H9 (cell line): ENCODE measurements around the gene PIRT. TPM values are rescaled to one million over a fixed set of nuclear protein-coding genes. Genes with fewer than 3 reads are reported as not detected.
"Not testable (repeated sequence)": the region's sequence is repeated elsewhere in the genome, so short reads cannot be mapped to it uniquely, and the experiment has no call there.

ENCODE experiments used
- DNase-seq: peaks from one replicate; pipeline ENCODE4 v3.0.0-alpha.2; 2017
- H2AFZ ChIP-seq: one replicate; pipeline ENCODE4 v1.6.1; 2013; ENCODE audit warnings: mild to moderate bottlenecking, low read length, control low read depth, moderate library complexity
- H2AK5ac ChIP-seq: 2 replicates; pipeline ENCODE4 v1.6.1; 2013; ENCODE audit warnings: low read length, control low read depth, mixed read lengths; ENCODE audit not compliant: insufficient read length
- H2BK120ac ChIP-seq: one replicate; pipeline ENCODE4 v1.6.1; 2013; ENCODE audit warnings: low read depth, mild to moderate bottlenecking, low read length, control low read depth, inconsistent platforms; ENCODE audit not compliant: poor library complexity, severe bottlenecking
- H2BK12ac ChIP-seq: 2 replicates; pipeline ENCODE4 v1.6.1; 2013; ENCODE audit warnings: low read length, control low read depth, mixed read lengths, low read depth; ENCODE audit not compliant: insufficient read length
- H2BK15ac ChIP-seq: 2 replicates; pipeline ENCODE4 v1.6.1; 2013; ENCODE audit warnings: low read depth, low read length, control low read depth
- H2BK20ac ChIP-seq: one replicate; pipeline ENCODE4 v1.6.1; 2013; ENCODE audit warnings: low read depth, mild to moderate bottlenecking, low read length, control low read depth, inconsistent platforms; ENCODE audit not compliant: poor library complexity, severe bottlenecking
- H2BK5ac ChIP-seq: 2 replicates; pipeline ENCODE4 v1.6.1; 2013; ENCODE audit warnings: low read length, control low read depth, mixed read lengths; ENCODE audit not compliant: insufficient read length
- H3K14ac ChIP-seq: 2 replicates; pipeline ENCODE4 v1.6.1; 2013; ENCODE audit warnings: low read length, control low read depth; ENCODE audit not compliant: insufficient read depth
- H3K18ac ChIP-seq: 2 replicates; pipeline ENCODE4 v1.6.1; 2013; ENCODE audit warnings: low read depth, mild to moderate bottlenecking, mixed read lengths, low read length, control low read depth; ENCODE audit not compliant: insufficient read length
- H3K23ac ChIP-seq: 2 replicates; pipeline ENCODE4 v1.6.1; 2013; ENCODE audit warnings: low read length, control low read depth, mixed read lengths, low read depth; ENCODE audit not compliant: insufficient read length
- H3K23me2 ChIP-seq: 2 replicates; pipeline ENCODE4 v1.6.1; 2013; ENCODE audit warnings: low read depth, mild to moderate bottlenecking, mixed read lengths, low read length, control low read depth; ENCODE audit not compliant: insufficient read length, poor library complexity, severe bottlenecking
- H3K27ac ChIP-seq: 2 replicates; pipeline ENCODE4 v1.5.1; 2013; ENCODE audit warnings: low read length, control low read depth, mixed read lengths, low read depth; ENCODE audit not compliant: insufficient read length
- H3K27me3 ChIP-seq: 2 replicates; pipeline ENCODE4 v1.6.1; 2013; ENCODE audit warnings: low read length, control low read depth, inconsistent platforms; ENCODE audit not compliant: insufficient read depth
- H3K4ac ChIP-seq: 2 replicates; pipeline ENCODE4 v1.6.1; 2013; ENCODE audit warnings: low read depth, mild to moderate bottlenecking, control low read depth, inconsistent platforms, low read length, moderate library complexity
- H3K4me1 ChIP-seq: 2 replicates; pipeline ENCODE4 v1.6.1; 2013; ENCODE audit warnings: low read length, control low read depth, inconsistent platforms; ENCODE audit not compliant: insufficient read depth
- H3K4me2 ChIP-seq: 2 replicates; pipeline ENCODE4 v1.6.1; 2013; ENCODE audit warnings: low read length, control low read depth, mixed read lengths; ENCODE audit not compliant: insufficient read length, insufficient read depth
- H3K56ac ChIP-seq: 2 replicates; pipeline ENCODE4 v1.6.1; 2013; ENCODE audit warnings: low read depth, mild to moderate bottlenecking, mixed read lengths, low read length, control low read depth; ENCODE audit not compliant: insufficient read length
- H3K79me1 ChIP-seq: 2 replicates; pipeline ENCODE4 v1.6.1; 2013; ENCODE audit warnings: low read depth, mild to moderate bottlenecking, moderate library complexity, low read length, control low read depth, inconsistent platforms; ENCODE audit not compliant: insufficient read depth, poor library complexity, severe bottlenecking
- H3K79me2 ChIP-seq: 2 replicates; pipeline ENCODE4 v1.6.1; 2013; ENCODE audit warnings: low read length, control low read depth, inconsistent platforms; ENCODE audit not compliant: insufficient read depth
- H3K9ac ChIP-seq: 2 replicates; pipeline ENCODE4 v1.6.1; 2013; ENCODE audit warnings: low read length, control low read depth, mixed read lengths; ENCODE audit not compliant: insufficient read length; ENCODE audit errors: extremely low read depth
- H3K9me3 ChIP-seq: one replicate; pipeline ENCODE4 v1.6.1; 2013; ENCODE audit warnings: low read depth, low read length, inconsistent platforms; ENCODE audit not compliant: control insufficient read depth
- H3T11ph ChIP-seq: one replicate; pipeline ENCODE4 v1.6.1; 2013; ENCODE audit warnings: mild to moderate bottlenecking, low read length, control low read depth, inconsistent platforms
- H4K20me1 ChIP-seq: one replicate; pipeline ENCODE4 v1.6.1; 2013; ENCODE audit not compliant: control insufficient read depth, insufficient read length, insufficient read depth
- H4K5ac ChIP-seq: 2 replicates; pipeline ENCODE4 v1.6.1; 2013; ENCODE audit warnings: low read depth, mild to moderate bottlenecking, mixed read lengths, low read length, control low read depth; ENCODE audit not compliant: insufficient read length
- H4K8ac ChIP-seq: replicated peaks from 2 replicates; pipeline ENCODE4 v1.6.1; 2013; ENCODE audit warnings: low read length, control low read depth, mixed read lengths, low read depth; ENCODE audit not compliant: insufficient read length
- H4K91ac ChIP-seq: 2 replicates; pipeline ENCODE4 v1.6.1; 2013; ENCODE audit warnings: low read depth, mild to moderate bottlenecking, moderate library complexity, mixed read lengths, low read length, control low read depth; ENCODE audit not compliant: insufficient read length
- H3K27ac Mint-ChIP-seq, 3 experiments: 2 replicates in 2 of 3; 3 replicates in 1 of 3; pipeline ENCODE4 v1.8.0; 2020 to 2021; ENCODE audit warnings: mixed read lengths in 3 of 3, mild to moderate bottlenecking in 1 of 3, moderate library complexity in 1 of 3
- H3K27me3 Mint-ChIP-seq: 2 replicates; pipeline ENCODE4 v1.8.0; 2021; ENCODE audit warnings: low read depth, mild to moderate bottlenecking, moderate library complexity, mixed read lengths
- H3K36me3 Mint-ChIP-seq, 3 experiments: 2 replicates in 2 of 3; 3 replicates in 1 of 3; pipeline ENCODE4 v1.8.0; 2020 to 2021; ENCODE audit warnings: low read depth in 3 of 3, mixed read lengths in 3 of 3; ENCODE audit not compliant: insufficient read depth in 1 of 3
- H3K4me1 Mint-ChIP-seq, 2 experiments: 2 replicates each; pipeline ENCODE4 v1.8.0; 2020; ENCODE audit warnings: mixed read lengths in 2 of 2
- H3K4me3 Mint-ChIP-seq, 2 experiments: 2 replicates in 1 of 2; 3 replicates in 1 of 2; pipeline ENCODE4 v1.8.0; 2020 to 2021; ENCODE audit warnings: mild to moderate bottlenecking in 2 of 2, mixed read lengths in 2 of 2, moderate library complexity in 1 of 2
- H3K9me3 Mint-ChIP-seq, 2 experiments: 2 replicates in 1 of 2; 3 replicates in 1 of 2; pipeline ENCODE4 v1.8.0; 2020; ENCODE audit warnings: mild to moderate bottlenecking in 2 of 2, mixed read lengths in 2 of 2, moderate library complexity in 1 of 2
- CTCF ChIP-seq: fragments of 200-600 bp; sonication (generic); conservative IDR thresholded peaks from 3 replicates; pipeline ENCODE4 v1.8.0; 2021; ENCODE audit warnings: antibody characterized with exemption, mild to moderate bottlenecking
- WGBS: extraction: QIAGEN DNeasy Blood & Tissue Kit; methylation state at CpG from one replicate; pipeline ENCODE4 v1.1.7; 2013; ENCODE audit warnings: missing lambda C conversion rate, low lambda C conversion rate, mixed read lengths; ENCODE audit not compliant: insufficient read length; ENCODE audit errors: extremely low coverage; 5-methylcytosine and 5-hydroxymethylcytosine counted together
- total RNA-seq: library from RNA; stranded (reverse); gene quantifications from 2 replicates; pipeline ENCODE4 v1.2.1, GENCODE V29; 2021

The PIRT gene
- total RNA-seq, 1 experiment from 2014 or later, result not detected

GRCh38 chr17:10857976-10858375 lies 20.1 kb upstream of the PIRT start:
- Histone ChIP-seq H3K27me3 (no peaks in the 10 kb centered on the region), H4K91ac (no peak overlapping the region), H4K8ac (no peak overlapping the region), H2BK15ac (no peak overlapping the region), H3K23me2 (no peaks in the 10 kb centered on the region), H3K14ac (no peak overlapping the region), H3K79me2 (no peaks in the 10 kb centered on the region), H4K20me1 (no peaks in the 10 kb centered on the region), H4K5ac (no peak overlapping the region), H3K23ac (no peak overlapping the region), H3K4me1 (no peaks in the 10 kb centered on the region), H2BK5ac (no peak overlapping the region), H2AK5ac (no peak overlapping the region), H3K4ac (no peak overlapping the region), H3K18ac (no peak overlapping the region), H3K27ac (no peak overlapping the region), H3K56ac (no peak overlapping the region), H3K9me3 (no peaks in the 10 kb centered on the region), H2BK20ac (no peak overlapping the region), H3K9ac (no peak overlapping the region), H2AFZ (no peak overlapping the region), H3T11ph (no peak overlapping the region), H2BK120ac (no peak overlapping the region), H3K4me2 (no peak overlapping the region), H2BK12ac (no peak overlapping the region), H3K79me1 (no peaks in the 10 kb centered on the region)
- H3K4me1 Mint-ChIP-seq, result no peaks in the 10 kb centered on the region
- WGBS, result no CpG with 5 or more reads among the region's 4 CpGs
- no peaks in the 10 kb centered on the region for H3K9me3 Mint-ChIP-seq
- no peak overlapping the region for H3K27ac Mint-ChIP-seq
- H3K27me3 Mint-ChIP-seq, result no peaks in the 10 kb centered on the region; the same call in 1 of the 2 replicates
- H3K4me3 Mint-ChIP-seq, result no peak overlapping the region
- TF ChIP-seq CTCF, result no peak
- H3K36me3 Mint-ChIP-seq, result no peaks in the 10 kb centered on the region
- no peak for DNase-seq

DNA sequence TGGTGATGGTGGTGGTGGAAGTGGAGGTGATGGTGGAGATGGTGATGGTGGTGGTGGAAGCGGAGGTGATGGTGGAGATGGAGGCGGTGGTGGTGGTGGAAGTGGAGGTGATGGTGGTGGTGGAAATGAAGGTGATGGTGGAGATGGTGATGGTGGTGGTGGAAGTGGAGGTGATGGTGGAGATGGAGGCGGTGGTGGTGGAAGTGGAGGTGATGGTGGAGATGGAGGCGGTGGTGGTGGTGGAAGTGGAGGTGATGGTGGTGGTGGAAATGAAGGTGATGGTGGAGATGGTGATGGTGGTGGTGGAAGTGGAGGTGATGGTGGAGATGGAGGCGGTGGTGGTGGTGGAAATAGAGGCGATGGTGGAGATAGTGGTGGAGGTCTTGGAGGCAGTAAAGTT lies 8.7 kb upstream of the PIRT start:
- not testable (repeated sequence) for H3K14ac ChIP-seq, H2BK20ac ChIP-seq, H3K4me1 ChIP-seq, H3K4me3 Mint-ChIP-seq, H3K9ac ChIP-seq, H3T11ph ChIP-seq, H3K23ac ChIP-seq, H2AFZ ChIP-seq, H3K4me2 ChIP-seq, H2BK12ac ChIP-seq, H2BK120ac ChIP-seq, H3K56ac ChIP-seq, H3K9me3 ChIP-seq, H4K5ac ChIP-seq, H4K8ac ChIP-seq, H4K91ac ChIP-seq, H3K27ac ChIP-seq, H3K79me2 ChIP-seq, H3K18ac ChIP-seq, H3K79me1 ChIP-seq, H3K23me2 ChIP-seq, H4K20me1 ChIP-seq, DNase-seq, H3K27me3 ChIP-seq, H2BK15ac ChIP-seq, H2BK5ac ChIP-seq, H2AK5ac ChIP-seq, H3K36me3 Mint-ChIP-seq, H3K27ac Mint-ChIP-seq, H3K4ac ChIP-seq
- peaks cover 17% of the 10 kb centered on the region for H3K27me3 Mint-ChIP-seq
- H3K4me1 Mint-ChIP-seq, result peaks cover 23% of the 10 kb centered on the region in 2 experiments
- WGBS, result no CpG with 5 or more reads among the region's 6 CpGs
- H3K9me3 Mint-ChIP-seq, result peaks cover 13 to 19% of the 10 kb centered on the region in 2 experiments
